Neural crest cell (in vitro differentiated cells): Measurements from ENCODE around the gene TNFAIP3. TPM values are rescaled to one million over a fixed set of nuclear protein-coding genes. Genes with fewer than 3 reads are reported as not detected.

ENCODE experiments used
- DNase-seq: peaks from one replicate; pipeline ENCODE4 v3.0.0; 2021; ENCODE audit warnings: low read depth, mixed read lengths, low spot score
- H3K27ac Mint-ChIP-seq: one replicate; pipeline ENCODE4 v1.8.0; 2021; ENCODE audit warnings: mild to moderate bottlenecking, mixed read lengths; ENCODE audit not compliant: unreplicated experiment
- H3K27me3 Mint-ChIP-seq: 2 replicates; pipeline ENCODE4 v1.8.0; 2021; ENCODE audit warnings: low read depth, mild to moderate bottlenecking, mixed read lengths
- H3K36me3 Mint-ChIP-seq: 2 replicates; pipeline ENCODE4 v1.8.0; 2021; ENCODE audit warnings: low read depth, mild to moderate bottlenecking, mixed read lengths
- H3K4me1 Mint-ChIP-seq: 2 replicates; pipeline ENCODE4 v1.8.0; 2021; ENCODE audit warnings: mixed read lengths
- H3K4me3 Mint-ChIP-seq: one replicate; pipeline ENCODE4 v1.8.0; 2021; ENCODE audit warnings: mild to moderate bottlenecking, mixed read lengths
- H3K9me3 Mint-ChIP-seq: 2 replicates; pipeline ENCODE4 v1.8.0; 2021; ENCODE audit warnings: mixed read lengths
- CTCF ChIP-seq: fragments of 200-600 bp; sonication (generic); conservative IDR thresholded peaks from 2 replicates; pipeline ENCODE4 v1.5.0; 2021; ENCODE audit warnings: antibody characterized with exemption, mild to moderate bottlenecking
- total RNA-seq: library from RNA; stranded (reverse); gene quantifications from 2 replicates; pipeline ENCODE4 v1.2.1, GENCODE V29; 2021

The TNFAIP3 gene
- total RNA-seq, 1 donor from 2014 or later: 2.9 TPM

- H3K4me3 Mint-ChIP-seq: no peak overlapping the region
- DNase-seq: no peak
- H3K27me3 Mint-ChIP-seq: peaks cover 2% of the 10 kb centered on the region
- H3K9me3 Mint-ChIP-seq: peaks cover 12% of the 10 kb centered on the region
- no peaks in the 10 kb centered on the region for H3K4me1 Mint-ChIP-seq
- TF ChIP-seq CTCF: no peak
- H3K27ac Mint-ChIP-seq: no peak overlapping the region
- no peaks in the 10 kb centered on the region for H3K36me3 Mint-ChIP-seq
These were observed 21.6 kb upstream of the TNFAIP3 start for GRCh38 chr6:137845460-137845859.

- H3K4me1 Mint-ChIP-seq: no peaks in the 10 kb centered on the region
- no peak overlapping the region for H3K4me3 Mint-ChIP-seq
- peaks cover 2% of the 10 kb centered on the region for H3K27me3 Mint-ChIP-seq
- TF ChIP-seq CTCF: no peak
- DNase-seq: no peak
- peaks cover 6% of the 10 kb centered on the region for H3K9me3 Mint-ChIP-seq
- no peak overlapping the region for H3K27ac Mint-ChIP-seq
- H3K36me3 Mint-ChIP-seq: no peaks in the 10 kb centered on the region
These were observed 20.8 kb upstream of the TNFAIP3 start for GRCh38 chr6:137846274-137846673.

- Mint-ChIP-seq H3K27me3 (peaks cover 2% of the 10 kb centered on the region), H3K9me3 (peaks cover under 1% of the 10 kb centered on the region), H3K36me3 (no peaks in the 10 kb centered on the region), H3K4me1 (no peaks in the 10 kb centered on the region), H3K27ac (no peak overlapping the region), H3K4me3 (no peak overlapping the region)
- no peak for DNase-seq
- no peak for TF ChIP-seq CTCF
These were observed 20.2 kb upstream of the TNFAIP3 start for GRCh38 chr6:137846772-137847313.

- H3K9me3 Mint-ChIP-seq: no peaks in the 10 kb centered on the region
- H3K27ac Mint-ChIP-seq: no peak overlapping the region
- H3K27me3 Mint-ChIP-seq: peaks cover 2% of the 10 kb centered on the region
- no peaks in the 10 kb centered on the region for H3K4me1 Mint-ChIP-seq
- H3K36me3 Mint-ChIP-seq: no peaks in the 10 kb centered on the region
- H3K4me3 Mint-ChIP-seq: no peak overlapping the region
- DNase-seq: no peak
- TF ChIP-seq CTCF: no peak
These were observed 19.3 kb upstream of the TNFAIP3 start for GRCh38 chr6:137847748-137848147.

GRCh38 chr6:137848672-137849071, 18.4 kb upstream of the TNFAIP3 start:
- Mint-ChIP-seq H3K27ac (no peak overlapping the region), H3K4me3 (no peak overlapping the region), H3K36me3 (no peaks in the 10 kb centered on the region), H3K9me3 (no peaks in the 10 kb centered on the region), H3K4me1 (no peaks in the 10 kb centered on the region), H3K27me3 (peaks cover 2% of the 10 kb centered on the region)
- no peak for TF ChIP-seq CTCF
- DNase-seq: no peak
